HG03039 (cell line): ENCODE data around the gene RGS12.

ENCODE experiments used
- ATAC-seq: cut with Tn5 transposase; IDR thresholded peaks from one replicate; pipeline ENCODE4 v1.9.1; 2021; ENCODE audit warnings: mild to moderate bottlenecking, moderate library complexity; ENCODE audit not compliant: unreplicated experiment

Gene RGS12

GRCh38 chr4:3307486-3307885 is 14.7 kb downstream of the RGS12 start:
- ATAC-seq, result no peak

- ATAC-seq, result no peak
Observed at GRCh38 chr4:3307891-3308575, 15.2 kb downstream of the RGS12 start.

DNA sequence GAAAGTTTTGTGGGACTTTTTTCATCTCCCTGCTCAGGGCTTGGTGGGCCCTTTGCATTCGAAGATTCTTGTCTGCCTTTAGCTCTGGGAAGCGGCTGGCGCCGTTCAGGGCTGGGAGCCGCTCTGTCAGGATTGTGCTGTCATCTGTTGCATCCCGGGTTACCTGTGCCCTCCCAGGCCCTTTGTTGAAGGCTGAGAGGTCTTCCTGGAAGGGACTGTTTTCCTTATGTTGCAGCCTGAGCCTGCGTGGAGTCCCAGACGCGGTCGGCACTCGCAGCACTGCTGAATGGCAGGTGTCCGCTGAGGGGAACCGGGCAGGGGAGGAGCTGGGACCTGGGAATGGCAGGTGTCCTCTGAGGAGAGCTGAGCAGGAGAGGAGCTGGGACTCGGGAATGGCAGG is 15.9 kb downstream of the RGS12 start:
- no peak for ATAC-seq

GRCh38 chr4:3310301-3311094 is 17.7 kb downstream of the RGS12 start:
- no peak for ATAC-seq

GRCh38 chr4:3311095-3311372 is 18.2 kb downstream of the RGS12 start:
- ATAC-seq, result no peak

- ATAC-seq, result no peak
Observed at GRCh38 chr4:3311489-3312171, 18.8 kb downstream of the RGS12 start.

DNA sequence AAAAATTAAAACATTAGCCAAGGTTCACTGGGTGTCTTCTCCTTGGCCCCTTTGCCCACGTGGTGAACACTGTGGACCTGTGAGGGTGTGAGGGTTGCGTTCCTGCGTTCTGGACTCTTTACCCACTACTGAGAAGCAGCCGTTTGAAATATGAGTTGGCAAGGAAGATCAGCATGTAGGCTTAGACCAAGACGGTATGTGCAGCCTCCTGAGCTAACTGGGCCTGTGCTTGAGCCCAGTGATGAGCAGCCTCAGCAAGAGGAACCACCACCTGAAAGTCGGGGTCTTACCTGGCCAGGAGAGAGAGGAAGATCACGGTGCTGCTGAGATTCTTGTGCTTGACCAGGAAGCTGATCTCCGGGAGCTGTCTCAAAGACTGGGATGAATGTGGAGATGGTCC is 19.5 kb downstream of the RGS12 start:
- ATAC-seq, result no peak

GRCh38 chr4:3313139-3313538 is 20.3 kb downstream of the RGS12 start:
- ATAC-seq, result no peak

DNA sequence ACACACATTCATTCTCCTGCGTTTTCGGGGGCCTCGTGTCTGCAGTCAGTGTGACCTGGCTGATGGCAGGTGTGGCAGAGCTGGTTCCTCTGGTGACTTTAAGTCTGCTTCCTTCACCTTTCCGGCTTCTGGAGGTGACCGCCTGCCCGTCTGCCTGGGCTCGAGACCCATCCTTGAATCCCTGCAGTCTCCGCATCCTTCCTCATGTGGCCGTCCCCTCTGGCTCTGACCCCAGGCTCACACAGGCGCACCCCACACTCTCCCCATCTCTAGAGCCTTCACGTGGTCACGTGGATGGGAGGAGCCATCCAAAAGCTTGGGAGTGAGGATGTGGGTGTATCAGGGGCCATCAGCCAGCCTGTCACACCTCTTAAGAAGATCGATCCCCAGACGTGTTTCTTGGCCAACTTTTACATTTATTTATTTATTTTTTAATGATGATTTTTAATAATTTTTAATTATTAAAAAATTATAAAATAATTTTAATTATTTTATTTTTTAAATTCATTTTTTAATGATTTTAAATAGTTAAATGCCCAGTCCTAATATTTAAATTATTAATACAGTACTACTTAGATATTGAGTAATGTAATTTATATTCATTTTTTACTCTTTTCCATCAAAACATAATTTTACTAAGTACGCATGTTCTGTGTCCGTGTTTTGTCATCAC is 20.9 kb downstream of the RGS12 start:
- no peak for ATAC-seq

- no peak for ATAC-seq
Observed at GRCh38 chr4:3314706-3315260, 22.0 kb downstream of the RGS12 start.

DNA sequence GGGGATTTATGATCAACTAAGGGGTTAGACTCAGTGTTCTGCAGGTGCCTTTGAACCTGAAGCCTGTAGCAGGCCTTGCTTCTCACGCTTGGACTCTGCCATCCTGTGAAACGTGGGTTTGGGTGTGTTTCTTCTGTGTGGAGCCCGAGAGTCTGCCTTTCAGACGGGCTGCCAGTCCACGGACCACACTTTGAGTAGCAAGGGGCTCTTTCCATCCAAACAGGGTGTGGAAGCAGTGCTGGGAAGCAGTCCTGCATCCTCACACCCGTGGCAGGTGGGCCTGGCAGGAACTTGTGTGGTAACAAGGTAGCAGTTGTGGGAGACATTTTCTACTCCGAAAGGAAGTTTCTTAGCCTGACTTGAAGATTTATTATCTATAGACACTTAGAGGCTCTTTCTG is 22.7 kb downstream of the RGS12 start:
- no peak for ATAC-seq

GRCh38 chr4:3316146-3316545 is 23.3 kb downstream of the RGS12 start:
- ATAC-seq, result no peak

- ATAC-seq, result no peak
Observed at GRCh38 chr4:3317011-3317655, 24.3 kb downstream of the RGS12 start.

GRCh38 chr4:3317656-3318211 is 24.9 kb downstream of the RGS12 start:
- ATAC-seq, result no peak

DNA sequence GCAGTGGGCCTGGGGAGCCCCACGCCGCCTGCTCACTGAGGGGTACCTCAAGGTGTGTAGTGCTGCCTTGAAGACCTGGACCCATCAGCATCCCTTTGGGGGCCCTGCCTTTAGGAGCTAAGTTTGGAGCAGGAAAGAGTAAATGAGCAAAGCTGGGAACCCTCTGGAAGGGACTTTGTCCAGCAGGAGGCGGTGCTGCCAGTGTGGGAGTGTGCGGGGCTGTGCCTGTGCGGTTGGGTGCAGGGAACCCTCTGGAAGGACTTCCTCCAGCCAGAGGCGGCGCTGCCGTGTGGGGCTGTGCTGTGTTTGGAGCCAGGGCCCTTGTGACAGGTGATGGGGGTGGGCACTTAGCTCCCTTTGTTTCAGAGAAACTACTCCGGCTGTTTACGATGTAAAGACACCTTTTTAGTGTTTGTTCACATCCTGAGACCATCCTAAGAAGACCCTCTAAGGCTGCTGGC is 25.8 kb downstream of the RGS12 start:
- ATAC-seq, result no peak

DNA sequence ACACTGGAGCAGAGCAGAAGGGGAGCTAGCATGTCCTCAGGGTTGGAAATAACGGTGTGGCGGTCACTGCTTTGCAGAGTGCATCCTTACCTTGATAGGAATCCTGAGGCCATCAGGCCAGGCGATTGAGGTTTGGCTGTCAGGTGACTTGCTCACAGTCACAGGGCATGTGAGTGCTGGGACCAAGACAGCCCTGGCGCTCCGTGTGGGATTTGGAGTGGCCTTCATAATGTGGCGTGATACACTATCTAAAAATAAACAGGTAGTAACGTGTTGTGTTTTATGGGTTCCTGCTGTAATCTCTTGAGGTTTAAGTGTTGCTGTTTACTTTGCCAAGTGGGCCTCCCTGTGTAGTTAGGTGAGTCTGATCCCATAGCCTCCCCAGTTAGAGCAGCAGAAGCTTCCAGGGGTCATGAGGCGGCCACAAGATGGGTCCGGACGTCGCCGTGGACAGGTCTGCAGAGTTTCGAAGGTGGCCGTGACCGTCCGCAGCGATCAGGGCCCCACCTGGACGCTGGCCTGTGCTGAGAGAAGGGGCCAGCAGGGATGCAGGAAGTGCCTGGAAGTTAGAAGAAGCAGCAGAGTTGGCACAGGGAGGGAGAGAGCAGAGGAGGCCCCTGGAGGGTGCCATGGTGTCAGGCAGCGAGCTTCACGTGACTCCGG is 27.7 kb downstream of the RGS12 start:
- no peak for ATAC-seq

DNA sequence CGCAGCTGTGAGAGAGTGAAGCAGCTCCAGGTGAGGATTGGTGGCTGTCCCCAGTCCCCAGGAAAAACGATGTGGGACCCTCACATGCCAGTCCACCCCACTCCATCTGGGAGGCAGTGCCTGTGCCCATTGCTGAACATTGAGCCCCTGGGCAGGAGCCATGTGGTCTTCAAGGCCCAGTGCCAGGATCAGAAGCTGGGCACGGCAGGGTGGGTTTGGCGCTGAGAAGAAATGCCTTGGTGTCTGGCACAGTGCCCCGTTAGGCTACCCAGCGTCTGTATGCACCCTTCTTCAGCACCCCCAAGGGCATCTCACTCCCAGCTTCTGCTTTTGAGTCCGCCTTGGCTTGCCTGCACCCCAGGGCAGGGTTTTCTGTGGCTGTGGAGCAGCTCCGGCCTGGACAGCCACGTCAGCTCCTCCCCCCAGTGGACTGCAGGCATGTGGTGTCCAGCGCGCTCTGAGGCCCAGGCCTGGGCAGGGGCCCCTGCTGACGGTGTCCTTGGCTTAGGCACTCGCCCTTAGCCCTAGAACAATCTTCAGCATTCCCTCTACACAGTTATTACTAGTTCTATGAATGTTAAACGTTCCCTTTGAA is 28.6 kb downstream of the RGS12 start:
- ATAC-seq, result no peak

GRCh38 chr4:3322059-3322550 is 29.3 kb downstream of the RGS12 start:
- ATAC-seq, result no peak

GRCh38 chr4:3323071-3323481 is 30.3 kb downstream of the RGS12 start:
- ATAC-seq, result no peak
